PFSK-1 (cell line): Measurements from ENCODE around the gene NAALADL2.

Experiments used
- FOXP2 ChIP-seq: optimal IDR thresholded peaks from 2 replicates; pipeline ENCODE3; 2011; ENCODE audit warnings: borderline replicate concordance, control low read depth, inconsistent platforms; ENCODE audit not compliant: insufficient read depth; ENCODE audit errors: extremely low read length, extremely low read depth
- POLR2AphosphoS5 ChIP-seq: IDR thresholded peaks from 2 replicates; pipeline ENCODE4 v1.6.1; 2012; ENCODE audit warnings: low read depth, mild to moderate bottlenecking, control low read depth, low read length, moderate library complexity
- SIN3A ChIP-seq: IDR thresholded peaks from 2 replicates; pipeline ENCODE4 v1.6.1; 2012; ENCODE audit warnings: mild to moderate bottlenecking, low read length, moderate library complexity, borderline replicate concordance; ENCODE audit not compliant: insufficient read depth
- TAF1 ChIP-seq: IDR thresholded peaks from 2 replicates; pipeline ENCODE4 v1.6.1; 2012; ENCODE audit warnings: low read length, control low read depth, borderline replicate concordance; ENCODE audit not compliant: insufficient read depth
- TF ChIP-seq, protein P1 (sequence below), 2 experiments: IDR thresholded peaks; 2 replicates each; pipeline versions ENCODE4 v1.6.1 to v1.8.0; 2011 to 2012; ENCODE audit warnings: low read depth in 2 of 2, low read length in 2 of 2, control low read depth in 1 of 2, inconsistent platforms in 1 of 2, mild to moderate bottlenecking in 1 of 2, moderate library complexity in 1 of 2; ENCODE audit not compliant: insufficient read depth in 1 of 2

NAALADL2 gene

DNA sequence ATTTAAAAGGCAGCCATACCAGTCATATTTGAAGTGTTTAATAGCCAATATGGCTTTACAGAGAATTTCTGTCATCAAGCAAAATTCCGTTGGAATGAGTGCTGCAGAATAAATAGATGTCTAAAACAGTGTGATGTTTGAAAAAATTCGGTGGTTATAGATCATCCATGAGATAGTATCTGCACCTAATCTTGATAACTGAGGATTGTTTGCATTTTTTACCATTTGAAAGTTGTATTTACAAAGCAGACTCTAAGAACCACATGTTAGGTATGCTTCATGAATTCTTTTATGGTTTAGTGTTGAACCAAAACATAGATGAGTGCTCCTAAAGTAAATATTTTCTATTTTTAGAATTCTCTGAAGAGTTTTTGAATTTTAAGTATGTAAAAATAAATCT, 476.1 kb downstream of the NAALADL2 start:
- no peak for TF ChIP-seq SIN3A
- no peak for TF ChIP-seq FOXP2
- TF ChIP-seq, protein P1, sequence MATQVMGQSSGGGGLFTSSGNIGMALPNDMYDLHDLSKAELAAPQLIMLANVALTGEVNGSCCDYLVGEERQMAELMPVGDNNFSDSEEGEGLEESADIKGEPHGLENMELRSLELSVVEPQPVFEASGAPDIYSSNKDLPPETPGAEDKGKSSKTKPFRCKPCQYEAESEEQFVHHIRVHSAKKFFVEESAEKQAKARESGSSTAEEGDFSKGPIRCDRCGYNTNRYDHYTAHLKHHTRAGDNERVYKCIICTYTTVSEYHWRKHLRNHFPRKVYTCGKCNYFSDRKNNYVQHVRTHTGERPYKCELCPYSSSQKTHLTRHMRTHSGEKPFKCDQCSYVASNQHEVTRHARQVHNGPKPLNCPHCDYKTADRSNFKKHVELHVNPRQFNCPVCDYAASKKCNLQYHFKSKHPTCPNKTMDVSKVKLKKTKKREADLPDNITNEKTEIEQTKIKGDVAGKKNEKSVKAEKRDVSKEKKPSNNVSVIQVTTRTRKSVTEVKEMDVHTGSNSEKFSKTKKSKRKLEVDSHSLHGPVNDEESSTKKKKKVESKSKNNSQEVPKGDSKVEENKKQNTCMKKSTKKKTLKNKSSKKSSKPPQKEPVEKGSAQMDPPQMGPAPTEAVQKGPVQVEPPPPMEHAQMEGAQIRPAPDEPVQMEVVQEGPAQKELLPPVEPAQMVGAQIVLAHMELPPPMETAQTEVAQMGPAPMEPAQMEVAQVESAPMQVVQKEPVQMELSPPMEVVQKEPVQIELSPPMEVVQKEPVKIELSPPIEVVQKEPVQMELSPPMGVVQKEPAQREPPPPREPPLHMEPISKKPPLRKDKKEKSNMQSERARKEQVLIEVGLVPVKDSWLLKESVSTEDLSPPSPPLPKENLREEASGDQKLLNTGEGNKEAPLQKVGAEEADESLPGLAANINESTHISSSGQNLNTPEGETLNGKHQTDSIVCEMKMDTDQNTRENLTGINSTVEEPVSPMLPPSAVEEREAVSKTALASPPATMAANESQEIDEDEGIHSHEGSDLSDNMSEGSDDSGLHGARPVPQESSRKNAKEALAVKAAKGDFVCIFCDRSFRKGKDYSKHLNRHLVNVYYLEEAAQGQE (IDR thresholded peaks at IDR 0.05; ENCODE audit: insufficient read depth in 1 of 2, low read depth in 2 of 2, low read length in 2 of 2): no peak
- TF ChIP-seq TAF1: no peak
- no peak for TF ChIP-seq POLR2AphosphoS5

DNA sequence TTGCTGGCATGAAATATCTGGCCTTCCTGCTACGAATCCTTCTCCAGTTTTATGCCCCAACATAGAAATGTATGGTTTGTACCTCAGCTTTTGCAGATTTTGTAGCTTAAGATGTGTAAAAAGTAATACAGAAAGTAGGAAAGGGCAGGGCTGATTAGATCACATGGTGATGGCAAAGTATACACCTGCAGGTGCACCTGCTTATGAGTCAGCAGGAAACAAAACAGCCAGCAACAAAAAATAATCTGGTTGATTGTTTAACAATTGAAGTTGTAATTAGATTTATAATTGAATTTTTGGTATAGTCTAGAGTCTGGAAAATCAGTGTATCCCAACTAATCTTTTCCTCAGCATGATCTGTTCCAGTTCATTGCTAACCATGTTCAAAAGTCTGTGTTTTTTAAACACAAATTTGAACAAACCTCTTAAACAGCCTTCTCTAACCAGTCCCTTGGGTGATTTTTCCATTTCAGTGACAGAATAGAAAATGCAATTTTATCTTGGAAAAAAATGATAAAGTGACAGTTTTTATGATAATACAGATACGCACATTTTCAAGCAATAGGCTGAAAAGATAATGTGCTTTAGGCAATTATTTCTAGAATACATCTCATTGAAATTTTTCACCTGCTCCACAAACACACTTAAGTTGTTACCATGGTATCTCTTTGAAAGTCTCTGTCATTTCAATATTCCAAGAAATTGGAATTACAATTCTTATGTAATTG, 477.4 kb downstream of the NAALADL2 start:
- TF ChIP-seq SIN3A (no peak), POLR2AphosphoS5 (no peak), TAF1 (no peak), FOXP2 (no peak)
- TF ChIP-seq, protein P1 (IDR thresholded peaks at IDR 0.05; ENCODE audit: insufficient read depth in 1 of 2, low read depth in 2 of 2, low read length in 2 of 2): no peak

DNA sequence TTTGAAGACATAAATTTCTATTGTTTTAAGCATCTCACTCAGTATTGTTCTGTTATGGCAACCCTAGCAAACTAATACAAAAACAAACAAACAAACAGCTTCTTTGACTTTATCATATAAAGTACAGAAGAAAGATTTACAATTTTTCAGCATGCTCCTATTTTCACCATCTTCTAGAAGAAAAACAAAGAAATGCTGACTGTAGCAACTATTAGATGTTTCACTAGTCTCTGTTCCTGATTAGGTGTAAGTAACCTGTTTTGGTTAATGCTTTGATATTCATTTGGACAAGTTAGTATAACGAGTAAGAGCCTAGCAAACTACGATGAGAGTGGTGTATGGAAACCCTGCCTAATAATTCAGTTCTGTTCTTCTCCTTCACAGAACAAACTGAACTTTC, 478.5 kb downstream of the NAALADL2 start:
- TF ChIP-seq POLR2AphosphoS5 (no peak), FOXP2 (no peak), SIN3A (no peak), TAF1 (no peak)
- TF ChIP-seq, protein P1 (IDR thresholded peaks at IDR 0.05; ENCODE audit: insufficient read depth in 1 of 2, low read depth in 2 of 2, low read length in 2 of 2): no peak

DNA sequence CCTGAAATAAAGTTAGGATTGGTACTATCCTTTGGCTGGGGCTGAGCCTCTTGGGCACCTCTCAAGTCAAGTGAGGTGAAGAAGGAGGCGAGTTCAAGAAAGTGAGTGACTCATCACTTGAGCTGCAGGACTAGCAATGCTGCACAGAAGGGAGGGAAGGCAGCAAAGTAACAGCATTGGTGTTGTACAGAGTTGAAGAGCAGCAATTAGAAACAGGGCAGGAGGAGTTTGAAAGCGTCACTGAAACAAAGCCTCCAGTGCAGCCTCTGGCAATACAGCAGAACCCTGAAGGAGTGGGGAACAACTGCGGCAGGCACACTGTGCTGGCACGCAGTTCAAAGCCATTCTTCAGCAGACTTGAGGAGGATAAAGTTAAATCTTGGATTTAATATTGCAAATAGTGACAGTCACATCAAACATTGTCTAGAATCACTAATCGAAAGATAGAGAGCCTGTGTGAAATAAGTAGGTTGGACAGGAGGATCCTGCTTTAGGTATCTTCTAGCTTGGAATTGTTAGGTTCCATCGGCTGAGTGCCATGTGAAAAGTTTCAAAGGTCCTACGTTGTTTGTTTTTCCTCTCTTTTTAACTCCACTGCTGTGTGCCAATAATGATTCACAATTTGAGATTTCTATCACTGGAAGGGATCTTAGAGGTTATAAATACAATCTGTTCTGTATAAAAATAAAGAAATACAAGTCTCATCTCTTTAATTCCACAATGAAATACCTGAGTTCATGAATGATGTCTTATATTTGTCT, 479.8 kb downstream of the NAALADL2 start:
- TF ChIP-seq TAF1 (no peak), FOXP2 (no peak)

DNA sequence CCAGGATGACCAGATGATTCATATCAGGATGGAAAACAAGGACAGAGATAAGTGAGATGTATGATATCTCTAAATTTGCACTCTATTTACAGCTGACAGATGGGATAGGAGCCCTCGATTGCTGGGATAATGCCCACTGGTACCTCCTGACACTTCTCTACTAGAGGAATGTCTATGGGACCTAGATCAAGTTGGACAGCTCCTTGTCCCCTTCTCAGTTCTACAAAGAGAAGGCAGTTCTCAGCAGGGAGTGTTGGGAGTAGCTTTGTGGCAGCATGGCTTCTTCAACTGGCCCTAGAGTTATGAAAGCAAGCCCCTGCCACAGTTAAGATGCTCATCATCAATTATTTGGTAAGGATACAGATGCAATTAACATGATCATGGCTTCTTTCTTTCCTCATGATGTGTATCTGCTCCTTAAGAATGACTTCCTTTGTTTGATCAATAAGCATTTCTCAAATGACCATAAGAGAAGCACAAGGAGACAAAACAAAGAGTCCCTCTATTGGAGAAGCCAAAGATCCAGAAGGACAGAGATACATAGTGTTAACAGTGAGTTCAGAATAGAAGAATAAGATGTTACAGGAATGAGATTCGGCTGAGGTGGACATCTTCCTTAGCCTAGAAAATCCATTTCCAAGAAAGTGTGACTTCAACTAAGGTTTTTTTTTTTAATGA, 481.3 kb downstream of the NAALADL2 start:
- TF ChIP-seq FOXP2 (no peak), POLR2AphosphoS5 (no peak)
- TF ChIP-seq, protein P1 (IDR thresholded peaks at IDR 0.05; ENCODE audit: insufficient read depth in 1 of 2, low read depth in 2 of 2, low read length in 2 of 2): peak in 1 of 2 experiments; percentile 84; a peak in 2 of 4 replicates
